GM12865 (cell line): ENCODE measurements around the gene TUBGCP6.

Source experiments
- DNase-seq: peaks from one replicate; pipeline ENCODE4 v3.0.0; 2010; ENCODE audit warnings: low read depth
- H3K4me3 ChIP-seq: 2 replicates; pipeline ENCODE4 v1.5.1; 2011; ENCODE audit warnings: mild to moderate bottlenecking, low read depth, low read length, control low read depth
- CTCF ChIP-seq: IDR thresholded peaks from 2 replicates; pipeline ENCODE4 v1.5.1; 2011; ENCODE audit warnings: low read length, control low read depth, low read depth, inconsistent platforms; ENCODE audit not compliant: insufficient read depth; ENCODE audit errors: missing control alignments

The TUBGCP6 gene

DNA sequence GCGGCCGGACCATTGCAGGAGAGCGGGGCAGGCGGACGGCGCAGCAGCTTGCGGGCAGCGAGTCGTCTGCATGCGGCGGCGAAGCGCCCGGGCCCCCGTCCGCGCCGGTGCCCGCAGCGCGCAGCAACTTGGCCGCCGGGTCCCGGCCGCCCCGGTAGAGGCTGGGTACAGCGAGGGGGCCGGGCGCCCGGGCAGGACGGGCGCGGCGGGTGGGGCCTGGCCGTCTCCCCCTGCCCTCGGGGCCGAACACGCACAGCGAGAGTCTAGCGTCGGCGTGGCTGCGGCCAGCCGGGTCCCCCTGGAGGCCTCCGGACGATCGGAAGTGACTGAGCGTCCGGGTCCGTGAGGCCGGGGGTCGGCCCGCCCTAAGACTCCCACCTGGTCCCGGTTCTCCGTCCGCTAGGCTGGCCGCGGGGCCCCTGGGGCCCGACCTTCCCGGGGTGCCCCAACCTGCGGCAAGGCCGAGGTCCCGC lies 59.9 kb downstream of the TUBGCP6 start:
- no peak for TF ChIP-seq CTCF
- H3K4me3 ChIP-seq = peak overlapping the region; percentile 67
- DNase-seq = no peak

GRCh38 chr22:50184004-50184901 lies 60.6 kb downstream of the TUBGCP6 start:
- no peak overlapping the region for H3K4me3 ChIP-seq
- no peak for TF ChIP-seq CTCF
- DNase-seq = no peak

GRCh38 chr22:50183141-50183971 lies 61.5 kb downstream of the TUBGCP6 start:
- DNase-seq = no peak
- no peak overlapping the region for H3K4me3 ChIP-seq
- no peak for TF ChIP-seq CTCF

DNA sequence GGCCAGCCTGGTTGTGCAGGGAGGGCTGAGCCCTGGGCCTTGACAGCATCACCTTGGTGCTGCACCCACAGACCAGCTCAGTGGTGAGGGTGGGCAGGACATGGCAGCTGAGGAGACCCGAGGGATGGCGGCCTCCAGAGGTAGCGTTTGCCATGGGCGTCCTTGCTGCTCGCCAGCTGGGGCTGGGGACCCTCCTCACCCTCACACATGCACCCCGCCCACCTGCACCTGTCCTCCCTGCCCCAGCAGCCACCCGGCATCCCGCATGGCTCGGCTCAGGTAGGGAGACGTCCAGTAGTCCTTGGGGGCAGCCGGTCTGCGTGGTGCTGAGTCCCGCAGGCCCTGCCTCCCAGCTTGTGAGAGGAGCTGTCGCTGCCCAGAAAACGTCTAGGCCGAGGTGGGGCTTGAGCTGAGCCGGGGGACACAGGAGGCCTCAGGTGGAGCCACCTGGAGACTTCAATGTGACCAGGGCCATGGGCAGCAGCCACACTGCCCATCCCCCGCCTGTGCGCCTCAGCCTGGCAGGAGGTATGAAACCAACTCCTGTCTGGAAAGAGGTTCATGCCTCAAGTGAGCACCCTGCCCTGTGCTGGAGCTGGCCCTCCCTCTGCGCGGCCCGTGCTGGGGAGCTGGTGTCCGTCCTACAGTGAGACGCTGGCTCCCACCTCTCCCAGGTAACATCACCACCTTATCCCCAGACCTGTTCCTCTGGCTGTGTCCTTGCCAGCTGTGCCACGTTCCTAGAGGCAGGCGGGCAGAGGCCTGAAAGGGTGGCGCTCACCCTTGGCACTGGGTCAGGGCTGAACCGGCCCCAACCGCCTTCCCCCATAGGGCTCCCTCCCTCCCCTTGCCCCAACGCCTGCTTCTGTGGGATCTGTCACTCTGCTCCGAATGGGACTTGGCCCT lies 62.4 kb downstream of the TUBGCP6 start:
- H3K4me3 ChIP-seq = no peak overlapping the region
- DNase-seq = no peak
- TF ChIP-seq CTCF = no peak

DNA sequence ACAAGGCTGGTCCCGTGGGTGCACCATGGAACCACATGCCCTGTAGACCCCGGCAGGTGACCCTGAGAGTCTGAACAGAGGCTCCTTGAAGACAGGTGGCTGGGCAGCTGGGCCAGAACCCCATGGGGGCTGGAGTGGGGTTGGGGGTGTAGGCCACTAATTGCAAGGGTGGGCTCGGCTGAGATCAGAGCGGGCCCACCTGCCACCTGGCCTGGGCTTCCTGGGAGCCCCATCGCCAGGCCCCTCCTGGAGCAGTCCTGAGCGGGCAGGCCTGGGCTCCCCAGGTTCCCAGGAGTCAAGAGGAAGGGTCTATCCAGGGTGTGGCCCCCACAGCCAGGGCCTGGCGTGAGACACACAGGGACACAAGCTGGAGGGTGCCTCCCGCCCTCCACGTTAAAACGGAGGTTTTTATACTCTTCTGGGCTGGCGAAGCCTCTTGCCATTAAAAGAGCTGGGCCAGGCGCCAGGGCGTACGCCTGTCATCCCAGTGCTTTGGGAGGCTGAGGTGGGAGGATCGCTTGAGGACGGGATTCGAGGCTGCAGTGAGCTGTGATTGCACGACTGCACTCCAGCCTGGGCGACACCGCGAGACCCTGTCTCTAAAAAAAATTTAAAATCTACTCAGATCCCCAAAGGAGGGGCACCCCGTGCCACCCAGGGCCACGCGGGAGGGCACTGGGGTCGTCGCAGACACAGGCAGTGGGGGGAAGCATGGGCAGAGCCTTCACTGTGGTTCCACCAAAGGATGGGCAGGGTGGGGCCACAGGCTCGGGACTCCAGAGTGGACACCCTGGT lies 63.9 kb downstream of the TUBGCP6 start:
- no peak for DNase-seq
- no peak for TF ChIP-seq CTCF
- no peak overlapping the region for H3K4me3 ChIP-seq
